AG10803 (cell line): ENCODE data around the gene NIT2.

Experiments used
- DNase-seq: peaks from one replicate; pipeline ENCODE4 v3.0.0; 2010; ENCODE audit warnings: low read depth
- H3K4me3 ChIP-seq: 2 replicates; pipeline ENCODE4 v1.5.1; 2011; ENCODE audit warnings: mild to moderate bottlenecking, low read length, control low read depth
- CTCF ChIP-seq: conservative IDR thresholded peaks from 2 replicates; pipeline ENCODE4 v1.5.1; 2011; ENCODE audit warnings: mild to moderate bottlenecking, low read length, control low read depth, inconsistent platforms

NIT2 gene

GRCh38 chr3:100396967-100397366 is 62.4 kb downstream of the NIT2 start:
- no peak for DNase-seq
- no peak for TF ChIP-seq CTCF
- H3K4me3 ChIP-seq, result no peak overlapping the region

GRCh38 chr3:100399341-100400071 is 64.9 kb downstream of the NIT2 start:
- no peak for DNase-seq
- peak overlapping the region; percentile 86 for H3K4me3 ChIP-seq
- no peak for TF ChIP-seq CTCF

- DNase-seq, result no peak
- no peak for TF ChIP-seq CTCF
Observed at GRCh38 chr3:100400419-100400779, 65.8 kb downstream of the NIT2 start.

GRCh38 chr3:100400780-100401673 is 66.5 kb downstream of the NIT2 start, which contains the start of the genes LNP1 and TOMM70:
TSS of gene LNP1 (plus strand) at chr3:100401539. CDS start at chr3:100429730, 28,191 bp downstream.
TSS of gene TOMM70 (minus strand) at chr3:100401089. CDS start at chr3:100400949, 140 bp downstream.
- H3K4me3 ChIP-seq, result peak within 1 kb of the TSS; percentile 86
- peak; percentile 95 for DNase-seq
- no peak for TF ChIP-seq CTCF

More at GRCh38 chr3:100400419-100400779, 65.8 kb downstream of the NIT2 start:
- peak overlapping the region; percentile 86 for H3K4me3 ChIP-seq

GRCh38 chr3:100401674-100402041 is 67.1 kb downstream of the NIT2 start:
- TF ChIP-seq CTCF, result no peak
- H3K4me3 ChIP-seq, result peak overlapping the region; percentile 86
- DNase-seq, result peak; percentile 34

- no peak for TF ChIP-seq CTCF
- peak; percentile 34 for DNase-seq
- H3K4me3 ChIP-seq, result peak overlapping the region; percentile 86
Observed at GRCh38 chr3:100402256-100402655, 67.7 kb downstream of the NIT2 start.
